SK-N-MC (cell line): Measurements from ENCODE around the gene SRD5A3.

Experiments
- EZH2 ChIP-seq: fragments of 200-600 bp; sonication (generic); IDR thresholded peaks from one replicate; pipeline ENCODE4 v1.6.1; 2017; ENCODE audit warnings: antibody characterized with exemption
- FOXP2 ChIP-seq: optimal IDR thresholded peaks from 2 replicates; pipeline ENCODE3; 2011; ENCODE audit warnings: mild to moderate bottlenecking, moderate library complexity; ENCODE audit not compliant: insufficient read depth; ENCODE audit errors: extremely low read length, control extremely low read depth
- POLR2AphosphoS5 ChIP-seq: IDR thresholded peaks from 2 replicates; pipeline ENCODE4 v1.6.1; 2012; ENCODE audit warnings: mild to moderate bottlenecking, low read depth, low read length, borderline replicate concordance

DNA sequence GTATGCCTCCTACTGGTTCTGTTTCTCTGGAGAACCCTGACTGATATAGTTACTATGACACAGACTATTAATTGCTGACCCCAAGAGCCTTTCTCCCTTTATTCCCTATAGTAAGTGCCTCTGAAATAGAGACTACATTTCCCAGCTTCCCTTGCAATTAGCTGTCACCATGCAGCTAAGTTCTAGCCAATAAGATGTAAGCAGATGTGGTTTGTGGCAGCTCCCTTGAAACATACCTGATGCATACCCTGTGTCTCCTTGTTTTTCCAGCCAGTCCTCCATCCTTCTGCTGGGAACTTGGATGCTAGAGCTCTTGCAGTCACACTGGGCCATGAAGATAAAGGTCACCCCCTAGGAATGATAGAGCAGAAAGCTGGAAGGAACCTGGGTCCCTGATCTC is 40.0 kb downstream of the SRD5A3 start:
- TF ChIP-seq POLR2AphosphoS5 = no peak
- no peak for TF ChIP-seq EZH2
- no peak for TF ChIP-seq FOXP2
